WI38 (cell line): ENCODE results near the gene CLN3.

Source experiments
- H3K4me3 ChIP-seq: 2 replicates; pipeline ENCODE4 v1.5.1; 2011; ENCODE audit warnings: low read depth, mild to moderate bottlenecking, control low read depth, low read length
- CTCF ChIP-seq: IDR thresholded peaks from 2 replicates; pipeline ENCODE4 v1.5.1; 2012; ENCODE audit warnings: low read depth, mild to moderate bottlenecking, control low read depth, low read length

The CLN3 gene

GRCh38 chr16:28511801-28512789, 20.2 kb upstream of the CLN3 start:
- no peak overlapping the region for H3K4me3 ChIP-seq
- TF ChIP-seq CTCF, result no peak

GRCh38 chr16:28511031-28511430, 19.2 kb upstream of the CLN3 start:
- H3K4me3 ChIP-seq, result no peak overlapping the region
- TF ChIP-seq CTCF, result no peak

GRCh38 chr16:28505489-28506137, 13.7 kb upstream of the CLN3 start:
- no peak for TF ChIP-seq CTCF
- H3K4me3 ChIP-seq, result no peak overlapping the region

- no peak overlapping the region for H3K4me3 ChIP-seq
- TF ChIP-seq CTCF, result no peak
Observed at GRCh38 chr16:28504707-28505404, 13.0 kb upstream of the CLN3 start.

GRCh38 chr16:28503470-28504259, 11.8 kb upstream of the CLN3 start:
- TF ChIP-seq CTCF, result no peak
- H3K4me3 ChIP-seq, result no peak overlapping the region

- no peak for TF ChIP-seq CTCF
- H3K4me3 ChIP-seq, result no peak overlapping the region
Observed at GRCh38 chr16:28502290-28502689, 10.4 kb upstream of the CLN3 start.
